Measurements from ENCODE around the gene N4BP2L2.

GRCh38 chr13:32383836-32384618 lies 154.6 kb downstream of the N4BP2L2 start:
- no peak for TF ChIP-seq CTCF (conservative IDR thresholded peaks at IDR 0.05; ENCODE audit: low read length)
- no peak for TF ChIP-seq EZH2phosphoT487 (IDR thresholded peaks at IDR 0.05; ENCODE audit: borderline replicate concordance, low read depth, low read length)

Measured in OCI-LY7 (cell line).